Liver (tissue), 9 donors: ENCODE results near the gene ANKS1A. TPM values are rescaled to one million over a fixed set of nuclear protein-coding genes. Genes with fewer than 3 reads are reported as not detected.

Experiments used
- DNase-seq: peaks from one replicate; pipeline ENCODE4 v3.0.0-alpha.2; 2017; ENCODE audit warnings: low spot score
- H3K27ac ChIP-seq, 2 donors: one replicate each; pipeline ENCODE4 v1.7.0; 2013; ENCODE audit warnings: inconsistent platforms in 2 of 2, low read length in 2 of 2, control low read depth in 1 of 2, low read depth in 1 of 2, mild to moderate bottlenecking in 1 of 2
- H3K27me3 ChIP-seq, 4 donors: one replicate each; pipeline versions ENCODE4 v1.6.1 to v1.7.0; 2013; ENCODE audit warnings: low read length in 3 of 4, inconsistent platforms in 1 of 4, mild to moderate bottlenecking in 1 of 4, moderate library complexity in 1 of 4; ENCODE audit not compliant: control insufficient read depth in 4 of 4, insufficient read depth in 4 of 4
- H3K36me3 ChIP-seq, 4 donors: one replicate each; pipeline versions ENCODE4 v1.6.1 to v1.7.0; 2013; ENCODE audit warnings: low read length in 3 of 4, mild to moderate bottlenecking in 3 of 4, low read depth in 1 of 4, moderate library complexity in 1 of 4; ENCODE audit not compliant: control insufficient read depth in 4 of 4, insufficient read depth in 3 of 4
- H3K4me1 ChIP-seq, 4 donors: one replicate each; pipeline versions ENCODE4 v1.6.1 to v1.7.0; 2013; ENCODE audit warnings: low read length in 3 of 4, mild to moderate bottlenecking in 3 of 4, moderate library complexity in 1 of 4; ENCODE audit not compliant: control insufficient read depth in 4 of 4, insufficient read depth in 4 of 4
- H3K4me3 ChIP-seq, 3 donors: one replicate each; pipeline versions ENCODE4 v1.6.1 to v1.7.0; 2013; ENCODE audit warnings: low read length in 3 of 3, control low read depth in 1 of 3, low read depth in 1 of 3, mild to moderate bottlenecking in 1 of 3
- H3K9ac ChIP-seq, 2 donors: one replicate each; pipeline ENCODE4 v1.7.0; 2013; ENCODE audit warnings: low read length in 2 of 2, mild to moderate bottlenecking in 2 of 2, moderate library complexity in 2 of 2, control low read depth in 1 of 2, low read depth in 1 of 2
- H3K9me3 ChIP-seq, 4 donors: one replicate each; pipeline versions ENCODE4 v1.6.1 to v1.7.0; 2013; ENCODE audit warnings: low read length in 3 of 4; ENCODE audit not compliant: control insufficient read depth in 4 of 4
- ATF3 ChIP-seq: IDR thresholded peaks from 2 replicates; pipeline ENCODE4 v1.6.1; 2016; ENCODE audit warnings: antibody characterized with exemption
- CTCF ChIP-seq: fragments of 150-350 bp; IDR thresholded peaks from 2 replicates; pipeline ENCODE4 v1.5.1; 2017; ENCODE audit warnings: improper control_type of control experiment, low read depth, low read length; ENCODE audit not compliant: missing input control
- EGR1 ChIP-seq, 2 donors: IDR thresholded peaks; 2 replicates each; pipeline ENCODE4 v1.6.1; 2016 to 2018; ENCODE audit warnings: antibody characterized with exemption in 2 of 2, low read depth in 2 of 2
- FOXA1 ChIP-seq: IDR thresholded peaks from 2 replicates; pipeline ENCODE4 v1.6.1; 2016; ENCODE audit warnings: antibody characterized with exemption
- FOXA2 ChIP-seq: IDR thresholded peaks from 2 replicates; pipeline ENCODE4 v1.6.1; 2016; ENCODE audit warnings: antibody characterized with exemption
- HNF4A ChIP-seq, 2 donors: conservative IDR thresholded peaks; 2 replicates each; pipeline ENCODE4 v1.6.1; 2016; ENCODE audit warnings: antibody characterized with exemption in 2 of 2, mild to moderate bottlenecking in 2 of 2
- HNF4G ChIP-seq: IDR thresholded peaks from 2 replicates; pipeline ENCODE4 v1.6.1; 2016; ENCODE audit warnings: antibody characterized with exemption
- JUND ChIP-seq, 2 donors: IDR thresholded peaks; 2 replicates each; pipeline ENCODE4 v1.6.1; 2016; ENCODE audit warnings: antibody characterized with exemption in 2 of 2
- MAX ChIP-seq: IDR thresholded peaks from 2 replicates; pipeline ENCODE4 v1.6.1; 2016; ENCODE audit warnings: antibody characterized with exemption
- NR2F2 ChIP-seq: IDR thresholded peaks from 2 replicates; pipeline ENCODE4 v1.6.1; 2016; ENCODE audit warnings: antibody characterized with exemption
- RAD21 ChIP-seq, 2 donors: IDR thresholded peaks; 2 replicates each; pipeline ENCODE4 v1.6.1; 2016; ENCODE audit warnings: antibody characterized with exemption in 2 of 2, mild to moderate bottlenecking in 2 of 2
- REST ChIP-seq: IDR thresholded peaks from 2 replicates; pipeline ENCODE4 v1.6.1; 2016; ENCODE audit warnings: antibody characterized with exemption, mild to moderate bottlenecking
- RXRA ChIP-seq, 2 donors: IDR thresholded peaks; 2 replicates each; pipeline ENCODE4 v1.6.1; 2017 to 2018; ENCODE audit warnings: antibody characterized with exemption in 2 of 2, mild to moderate bottlenecking in 1 of 2
- SP1 ChIP-seq: IDR thresholded peaks from 2 replicates; pipeline ENCODE4 v1.6.1; 2018; ENCODE audit warnings: antibody characterized with exemption, mild to moderate bottlenecking
- TAF1 ChIP-seq: conservative IDR thresholded peaks from 2 replicates; pipeline ENCODE4 v1.6.1; 2016; ENCODE audit warnings: antibody characterized with exemption, mild to moderate bottlenecking
- YY1 ChIP-seq: IDR thresholded peaks from 2 replicates; pipeline ENCODE4 v1.6.1; 2016; ENCODE audit warnings: antibody characterized with exemption, mild to moderate bottlenecking
- ZBTB33 ChIP-seq: IDR thresholded peaks from 2 replicates; pipeline ENCODE4 v1.6.1; 2016; ENCODE audit warnings: antibody characterized with exemption
- WGBS: extraction: QIAGEN DNeasy Blood & Tissue Kit; methylation state at CpG from one replicate; pipeline ENCODE4 v1.1.7; 2013; 5-methylcytosine and 5-hydroxymethylcytosine counted together
- polyA plus RNA-seq, 2 donors: library from polyadenylated mRNA; stranded (reverse) in 1 of 2; unstranded in 1 of 2; fragments of 200-250 nt in 1 of 2; fragments of >200 nt in 1 of 2; fragmentation: Nextera tagmentation in 1 of 2; extraction: Ambion mirVana in 1 of 2; gene quantifications; one replicate each; pipeline versions ENCODE4 v1.2.1 to v1.2.3, GENCODE V29; 2013 to 2015
- total RNA-seq, 2 donors: library from RNA; depleted of rRNA; stranded (reverse); fragments of >200 nt; gene quantifications; one replicate each; pipeline ENCODE4 v1.2.3, GENCODE V29; 2014
- donor health status: healthy.
- donor health status: healthy.
- donor health status: healthy.
- donor health status: healthy.
- donor health status: healthy.

Gene ANKS1A
- total and polyA plus RNA-seq, 4 donors: 4.3 to 18.7 (median 6.7) TPM

GRCh38 chr6:35093118-35093445 lies 204.0 kb downstream of the ANKS1A start:
- TF ChIP-seq MAX (no peak), SP1 (no peak), JUND (IDR thresholded peaks at IDR 0.05) (no peak), CTCF (no peak), NR2F2 (no peak), ATF3 (no peak), FOXA1 (no peak), YY1 (no peak), HNF4G (no peak), REST (no peak)
- H3K27me3 ChIP-seq: no peaks in the 10 kb centered on the region
- no peaks in the 10 kb centered on the region for H3K9me3 ChIP-seq
- peaks cover 9 to 39% (median 24%) of the 10 kb centered on the region in 4 donors for H3K4me1 ChIP-seq
- H3K4me3 ChIP-seq: no peak overlapping the region
- WGBS: 88% methylated on average over 5 of the region's 5 CpGs
- no peak overlapping the region for H3K27ac ChIP-seq
- H3K9ac ChIP-seq: no peak overlapping the region
- DNase-seq: no peak
- peaks cover 0 to 8% (median 3%) of the 10 kb centered on the region in 4 donors for H3K36me3 ChIP-seq

GRCh38 chr6:35093783-35094182 lies 204.7 kb downstream of the ANKS1A start:
- Histone ChIP-seq H3K4me3 (no peak overlapping the region), H3K9me3 (no peaks in the 10 kb centered on the region), H3K4me1 (peaks cover 6 to 32% (median 18%) of the 10 kb centered on the region in 4 donors), H3K9ac (no peak overlapping the region), H3K27ac (no peak overlapping the region), H3K36me3 (peaks cover 0 to 8% (median 3%) of the 10 kb centered on the region in 4 donors), H3K27me3 (no peaks in the 10 kb centered on the region)
- DNase-seq: no peak
- 95% methylated on average over 6 of the region's 6 CpGs for WGBS
- no peak for TF ChIP-seq HNF4A (conservative IDR thresholded peaks at IDR 0.05)
- no peak for TF ChIP-seq MAX
- TF ChIP-seq YY1: no peak
- TF ChIP-seq ZBTB33: no peak
- TF ChIP-seq TAF1: no peak
- no peak for TF ChIP-seq FOXA1
- TF ChIP-seq NR2F2: no peak
- no peak for TF ChIP-seq JUND (IDR thresholded peaks at IDR 0.05)
- TF ChIP-seq ATF3: no peak
- TF ChIP-seq RXRA (IDR thresholded peaks at IDR 0.05): no peak
- no peak for TF ChIP-seq RAD21 (IDR thresholded peaks at IDR 0.05)
- no peak for TF ChIP-seq CTCF
- TF ChIP-seq HNF4G: no peak
- no peak for TF ChIP-seq SP1
- TF ChIP-seq REST: no peak
- TF ChIP-seq FOXA2: no peak
- TF ChIP-seq EGR1 (IDR thresholded peaks at IDR 0.05; ENCODE audit: low read depth in 2 of 2): no peak
